ENCODE measurements around the gene NRXN3. TPM values are rescaled to one million over a fixed set of nuclear protein-coding genes. Genes with fewer than 3 reads are reported as not detected.

The NRXN3 gene
- polyA plus RNA-seq, 1 of the 3 experiments (the other 2 are of a cell fraction), result 1.6 TPM

GRCh38 chr14:79482825-79483224 is 1312.7 kb downstream of the NRXN3 start (continued):
- no peak for TF ChIP-seq RXRA (IDR thresholded peaks at IDR 0.05; ENCODE audit: borderline replicate concordance, low read depth)
- no peak for TF ChIP-seq CHD2 (IDR thresholded peaks at IDR 0.05; ENCODE audit: low read length, partially characterized antibody)
- no peak for TF ChIP-seq YY1 (IDR thresholded peaks at IDR 0.05; ENCODE audit: low read depth)
- TF ChIP-seq CTCF (IDR thresholded peaks at IDR 0.05), result no peak

GRCh38 chr14:79483477-79484388 is 1313.6 kb downstream of the NRXN3 start:
- peak overlapping the region in 1 of 2 experiments; percentile 47; a peak in 2 of 4 replicates for H3K27ac ChIP-seq (ENCODE audit: low read depth in 2 of 2, low read length in 1 of 2)
- no peaks in the 10 kb centered on the region for H3K9me3 ChIP-seq
- peak overlapping the region; percentile 53; the same call in 1 of the 2 replicates for H2AFZ ChIP-seq (ENCODE audit: low read depth)
- peak; percentile 27; the same call in 1 of the 2 replicates for TF ChIP-seq PBX3 (IDR thresholded peaks at IDR 0.05)
- TF ChIP-seq TCF12 (IDR thresholded peaks at IDR 0.05), result peak; percentile 15; the same call in 1 of the 2 replicates
- no peak for TF ChIP-seq GABPA (IDR thresholded peaks at IDR 0.05; ENCODE audit: low read depth)
- no peak for TF ChIP-seq POLR2AphosphoS5 (IDR thresholded peaks at IDR 0.05; ENCODE audit: low read depth, low read length)
- no peak for TF ChIP-seq TAF1 (IDR thresholded peaks at IDR 0.05; ENCODE audit: borderline replicate concordance, low read depth, low read length)
- TF ChIP-seq FOSL2 (IDR thresholded peaks at IDR 0.05; ENCODE audit: borderline replicate concordance, low read depth), result peak; percentile 74
- no peak for TF ChIP-seq CTCF (IDR thresholded peaks at IDR 0.05)
- TF ChIP-seq, protein P1, sequence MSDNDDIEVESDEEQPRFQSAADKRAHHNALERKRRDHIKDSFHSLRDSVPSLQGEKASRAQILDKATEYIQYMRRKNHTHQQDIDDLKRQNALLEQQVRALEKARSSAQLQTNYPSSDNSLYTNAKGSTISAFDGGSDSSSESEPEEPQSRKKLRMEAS (IDR thresholded peaks at IDR 0.05; ENCODE audit: low read depth), result no peak
- TF ChIP-seq JUND (IDR thresholded peaks at IDR 0.05), result 0 out of 2 replicates have a peak, but pooled peaks have one; percentile 23
- 0 out of 4 replicates have a peak overlapping the region, but pooled peaks of 1 of the 2 experiments have one; percentile 11 for H3K4me3 ChIP-seq (ENCODE audit: low read depth in 2 of 2, low read length in 1 of 2)
- WGBS (ENCODE audit: low lambda C conversion rate), result 43% methylated on average over 7 of the region's 7 CpGs
- H3K79me2 ChIP-seq (ENCODE audit: insufficient read depth), result no peaks in the 10 kb centered on the region
- H3K9ac ChIP-seq, result no peak overlapping the region
- H3K27me3 ChIP-seq (ENCODE audit: insufficient read depth), result no peaks in the 10 kb centered on the region
- no peaks in the 10 kb centered on the region for H3K9me2 ChIP-seq
- POLR2A ChIA-PET, result no interaction called here
- H4K20me1 ChIP-seq (ENCODE audit: insufficient read depth), result no peaks in the 10 kb centered on the region
- DNase-seq, result no peak
- H3K36me3 ChIP-seq (replicated peaks in 1 of 2; ENCODE audit: control insufficient read depth in 1 of 2, insufficient read depth in 2 of 2, low read length in 1 of 2), result no peaks in the 10 kb centered on the region
- H3K4me1 ChIP-seq (ENCODE audit: control insufficient read depth in 1 of 2, insufficient read depth in 2 of 2, low read depth in 1 of 2, low read length in 1 of 2), result peaks cover 0 to 9% of the 10 kb centered on the region in 2 experiments; a peak in 3 of 4 replicates
- CTCF ChIA-PET, result interaction anchor here (0.6 kb wide), 1 partner anchor 61 kb away, joined by 3 read pairs; no protein-coding TSS in a partner anchor
- peaks cover 4% of the 10 kb centered on the region for H3F3A ChIP-seq (replicated peaks; ENCODE audit: insufficient read depth)
- H3K4me2 ChIP-seq, result peak overlapping the region; percentile 47

All from SK-N-SH (cell line).